ENCODE data around the gene KASH5. TPM values are rescaled to one million over a fixed set of nuclear protein-coding genes. Genes with fewer than 3 reads are reported as not detected.

KASH5 gene
- total RNA-seq, 1 experiment from 2014 or later: 0.37 TPM

GRCh38 chr19:49423985-49424303, 35.9 kb downstream of the KASH5 start:
- no peaks in the 10 kb centered on the region for H3K9me3 ChIP-seq (ENCODE audit: low read depth, low read length, poor library complexity, severe bottlenecking)
- peaks cover 96% of the 10 kb centered on the region for H3K27me3 ChIP-seq (replicated peaks; ENCODE audit: insufficient read depth, low read depth, low read length, poor library complexity)
- intact Hi-C loops (cut with micrococcal nuclease; ENCODE audit: unreplicated experiment): no loop called here
- H3K36me3 ChIP-seq (ENCODE audit: insufficient read depth, low read length, poor library complexity, severe bottlenecking): no peaks in the 10 kb centered on the region
- H3K27ac ChIP-seq (ENCODE audit: low read depth, low read length, poor library complexity, severe bottlenecking): no peak overlapping the region
- H3K4me3 ChIP-seq (ENCODE audit: low read depth, low read length, poor library complexity, severe bottlenecking): no peak overlapping the region
- DNase-seq (ENCODE audit: low spot score): no peak
- ChIA-PET POLR2A (ENCODE audit: low non-redundant PET) (no interaction called here), CTCF (no interaction called here)
- TF ChIP-seq EZH2 (IDR thresholded peaks at IDR 0.05; ENCODE audit: borderline replicate concordance, low read depth, low read length, poor library complexity, severe bottlenecking) (no peak), CTCF (conservative IDR thresholded peaks at IDR 0.05; ENCODE audit: low read depth, low read length) (no peak)
- peaks cover 18% of the 10 kb centered on the region for H3K4me1 ChIP-seq (ENCODE audit: insufficient read depth, low read length, poor library complexity, severe bottlenecking)
- no TSS peak for BruUV-seq (replicated peaks)

- peaks cover 85% of the 10 kb centered on the region for H3K27me3 ChIP-seq (replicated peaks; ENCODE audit: insufficient read depth, low read depth, low read length, poor library complexity)
- POLR2A ChIA-PET (ENCODE audit: low non-redundant PET): interaction anchor here (0.5 kb wide), 1 partner anchor 553 kb away, joined by 3 read pairs; the partner anchor contains the start of gene PPP1R15A
- TF ChIP-seq CTCF (conservative IDR thresholded peaks at IDR 0.05; ENCODE audit: low read depth, low read length) (no peak), EZH2 (IDR thresholded peaks at IDR 0.05; ENCODE audit: borderline replicate concordance, low read depth, low read length, poor library complexity, severe bottlenecking) (no peak)
- BruUV-seq (replicated peaks): no TSS peak
- H3K4me1 ChIP-seq (ENCODE audit: insufficient read depth, low read length, poor library complexity, severe bottlenecking): peaks cover 18% of the 10 kb centered on the region
- H3K4me3 ChIP-seq (ENCODE audit: low read depth, low read length, poor library complexity, severe bottlenecking): no peak within 1 kb of the TSS
- DNase-seq (ENCODE audit: low spot score): no peak
- no peaks in the 10 kb centered on the region for H3K9me3 ChIP-seq (ENCODE audit: low read depth, low read length, poor library complexity, severe bottlenecking)
- intact Hi-C loops (cut with micrococcal nuclease; ENCODE audit: unreplicated experiment): no loop called here
- no peaks in the 10 kb centered on the region for H3K36me3 ChIP-seq (ENCODE audit: insufficient read depth, low read length, poor library complexity, severe bottlenecking)
- no peak within 1 kb of the TSS for H3K27ac ChIP-seq (ENCODE audit: low read depth, low read length, poor library complexity, severe bottlenecking)
- CTCF ChIA-PET: interaction anchor here (0.6 kb wide), 1 partner anchor 1030 kb away, joined by 8 read pairs; no protein-coding TSS in a partner anchor
Measured at GRCh38 chr19:49425178-49425577, 37.1 kb downstream of the KASH5 start, which contains the start of gene GFY. Gene GFY, plus strand, starts transcription at chr19:49425388. Its CDS starts 1,043 bp downstream, at chr19:49426431.

- Histone ChIP-seq H3K27me3 (replicated peaks; ENCODE audit: insufficient read depth, low read depth, low read length, poor library complexity) (peaks cover 76% of the 10 kb centered on the region), H3K4me3 (ENCODE audit: low read depth, low read length, poor library complexity, severe bottlenecking) (no peak overlapping the region), H3K4me1 (ENCODE audit: insufficient read depth, low read length, poor library complexity, severe bottlenecking) (peaks cover 18% of the 10 kb centered on the region), H3K36me3 (ENCODE audit: insufficient read depth, low read length, poor library complexity, severe bottlenecking) (no peaks in the 10 kb centered on the region), H3K27ac (ENCODE audit: low read depth, low read length, poor library complexity, severe bottlenecking) (no peak overlapping the region), H3K9me3 (ENCODE audit: low read depth, low read length, poor library complexity, severe bottlenecking) (no peaks in the 10 kb centered on the region)
- POLR2A ChIA-PET (ENCODE audit: low non-redundant PET): interaction anchor here (0.5 kb wide), 1 partner anchor 554 kb away, joined by 3 read pairs; the partner anchor contains the start of gene PPP1R15A
- TF ChIP-seq CTCF (conservative IDR thresholded peaks at IDR 0.05; ENCODE audit: low read depth, low read length): no peak
- no peak for TF ChIP-seq EZH2 (IDR thresholded peaks at IDR 0.05; ENCODE audit: borderline replicate concordance, low read depth, low read length, poor library complexity, severe bottlenecking)
- no TSS peak for BruUV-seq (replicated peaks)
- intact Hi-C loops (cut with micrococcal nuclease; ENCODE audit: unreplicated experiment): no loop called here
- CTCF ChIA-PET: no interaction called here
- DNase-seq (ENCODE audit: low spot score): no peak
Measured at GRCh38 chr19:49425922-49426592, 38.0 kb downstream of the KASH5 start.

All from A673 (cell line).